OCI-LY1 (cell line): ENCODE measurements around the gene SLC25A45.

ENCODE experiments used
- CTCF ChIP-seq: fragments of 200-600 bp; sonication (generic), shearing (Covaris generic); IDR thresholded peaks from 2 replicates; pipeline ENCODE4 v1.5.1; 2017; ENCODE audit warnings: mild to moderate bottlenecking, antibody characterized with exemption, low read length, moderate library complexity, mixed read lengths
- EZH2 ChIP-seq: fragments of 200-600 bp; sonication (generic), shearing (Covaris generic); IDR thresholded peaks from 2 replicates; pipeline ENCODE4 v1.8.0; 2017; ENCODE audit warnings: borderline replicate concordance, mixed run types, mild to moderate bottlenecking, antibody characterized with exemption, low read length, moderate library complexity, mixed read lengths

DNA sequence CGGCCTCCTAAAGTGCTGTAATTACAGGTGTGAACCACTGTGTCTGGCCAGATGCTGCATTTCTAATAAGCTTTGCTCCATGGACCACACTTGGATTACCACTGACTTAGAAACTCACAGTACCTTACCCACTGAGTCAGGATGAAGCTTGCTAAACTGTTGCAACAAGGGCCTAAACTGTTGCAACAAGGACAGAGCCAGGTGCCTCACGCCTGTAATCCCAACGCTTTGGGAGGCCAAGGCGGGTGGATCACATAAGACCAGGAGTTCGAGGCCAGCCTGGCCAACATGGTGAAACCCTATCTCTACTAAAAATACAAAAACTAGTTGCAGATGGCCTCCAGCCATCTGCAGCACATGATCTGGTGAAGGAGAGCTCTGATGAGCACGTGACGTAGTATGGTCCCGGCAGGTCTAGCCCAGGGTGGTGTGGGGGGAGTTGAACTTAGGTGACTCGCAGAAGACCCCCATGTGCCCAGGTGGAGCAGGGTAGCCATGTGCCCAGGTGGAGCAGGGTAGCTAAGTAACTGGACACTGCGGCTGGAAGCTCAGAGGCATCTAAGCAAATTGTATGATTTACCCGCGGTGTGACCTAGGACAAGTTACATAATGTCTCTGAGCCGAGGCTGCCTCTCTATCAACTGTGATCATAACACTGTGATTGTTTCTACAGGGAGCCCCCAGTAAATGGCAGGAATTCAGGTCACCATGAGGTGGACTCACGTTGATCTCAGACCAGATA, 8.4 kb downstream of the SLC25A45 start:
- no peak for TF ChIP-seq CTCF
- no peak for TF ChIP-seq EZH2
